A549 (cell line): ENCODE results near the gene COBL. TPM values are rescaled to one million over a fixed set of nuclear protein-coding genes. Genes with fewer than 3 reads are reported as not detected.

Experiments used
- ATAC-seq, 2 experiments: fragments of 200-7000 bp in 1 of 2; fragments of >200 bp in 1 of 2; cut with Nextera tagmentation in 1 of 2; cut with Tn5 transposase in 1 of 2; 3 replicates each; pipeline versions ENCODE4 v1.8.0 to v1.9.1; 2018 to 2020; ENCODE audit warnings: mild to moderate bottlenecking in 1 of 2, moderate library complexity in 1 of 2
- CTCF ChIA-PET: fragments of 300-600 bp; sonication (Branson Sonifier 250); formaldehyde crosslinking; extraction: SDS; loops from one replicate; lab custom pipeline; 2021; ENCODE audit warnings: antibody characterized with exemption, inconsistent platforms; lab: Yijun Ruan, JAX
- POLR2A ChIA-PET: fragments of 350-600 bp; formaldehyde crosslinking; extraction: SDS; loops from one replicate; lab custom pipeline; 2021; ENCODE audit warnings: antibody characterized with exemption, inconsistent platforms; lab: Yijun Ruan, JAX
- DNase-seq, 2 experiments: peaks; one replicate each; pipeline versions ENCODE4 v3.0.0 to v3.0.0-alpha.2; 2011 to 2016; ENCODE audit warnings: low read depth in 1 of 2, low spot score in 1 of 2
- FAIRE-seq: peaks from 2 replicates; lab custom pipeline; 2011; peaks lifted over from hg19 to GRCh38; lab: Jason Lieb, UNC
- H3K27ac ChIP-seq, 2 experiments: fragments of >200 bp; sonication (Bioruptor Twin); formaldehyde crosslinking; 3 replicates each; pipeline ENCODE4 v1.5.1; 2016 to 2017
- H3K4me1 ChIP-seq: fragments of >200 bp; sonication (Bioruptor Twin); formaldehyde crosslinking; 3 replicates; pipeline ENCODE4 v1.6.1; 2016
- H3K4me2 ChIP-seq: fragments of >200 bp; sonication (Bioruptor Twin); formaldehyde crosslinking; 3 replicates; pipeline ENCODE4 v1.6.1; 2016
- H3K4me3 ChIP-seq: fragments of >200 bp; sonication (Bioruptor Twin); formaldehyde crosslinking; 3 replicates; pipeline ENCODE4 v1.5.1; 2016
- H3K9me3 ChIP-seq: fragments of >200 bp; sonication (Bioruptor Twin); formaldehyde crosslinking; 3 replicates; pipeline ENCODE4 v1.6.1; 2016
- CHD4 ChIP-seq: fragments of 200-600 bp; sonication (generic); IDR thresholded peaks from 2 replicates; pipeline ENCODE4 v1.6.1; 2016; ENCODE audit warnings: antibody characterized with exemption, mild to moderate bottlenecking, borderline replicate concordance
- CTCF ChIP-seq: fragments of >200 bp; sonication (Bioruptor Twin); formaldehyde crosslinking; IDR thresholded peaks from 3 replicates; pipeline ENCODE4 v1.5.1; 2016
- EHF ChIP-seq: fragments of 250-450 bp; sonication (Bioruptor Pico); IDR thresholded peaks from 2 replicates; pipeline ENCODE4 v1.5.0; 2020; ENCODE audit warnings: mild to moderate bottlenecking
- ESRRA ChIP-seq: fragments of 150-350 bp; IDR thresholded peaks from 2 replicates; pipeline ENCODE4 v1.6.1; 2014; ENCODE audit warnings: mild to moderate bottlenecking, low read length, borderline replicate concordance
- FOSB ChIP-seq: fragments of 250-450 bp; sonication (Bioruptor Pico); IDR thresholded peaks from 2 replicates; pipeline ENCODE4 v1.5.0; 2020; ENCODE audit warnings: mild to moderate bottlenecking, moderate library complexity
- HDAC2 ChIP-seq: fragments of 200-600 bp; sonication (generic); IDR thresholded peaks from 2 replicates; pipeline ENCODE4 v1.6.1; 2016
- HEYL ChIP-seq: fragments of 250-450 bp; sonication (Bioruptor Pico); IDR thresholded peaks from 2 replicates; pipeline ENCODE4 v1.8.0; 2021; ENCODE audit warnings: mild to moderate bottlenecking, moderate library complexity
- HOXB13 ChIP-seq: fragments of 250-450 bp; sonication (Bioruptor Pico); IDR thresholded peaks from 2 replicates; pipeline ENCODE4 v1.5.0; 2020; ENCODE audit warnings: low read depth, mild to moderate bottlenecking, moderate library complexity
- JUN ChIP-seq, 2 experiments: fragments of >200 bp; sonication (Bioruptor Twin); formaldehyde crosslinking; IDR thresholded peaks; 2 replicates in 1 of 2; 3 replicates in 1 of 2; pipeline ENCODE4 v1.6.1; 2016 to 2017
- KDM1A ChIP-seq: fragments of 200-600 bp; sonication (generic); IDR thresholded peaks from 2 replicates; pipeline ENCODE4 v1.6.1; 2016; ENCODE audit warnings: low read depth, mild to moderate bottlenecking
- MAZ ChIP-seq: fragments of 150-350 bp; IDR thresholded peaks from 2 replicates; pipeline ENCODE4 v1.6.1; 2014; ENCODE audit warnings: antibody characterized with exemption, low read depth, low read length, borderline replicate concordance
- NFE2L2 ChIP-seq: fragments of 150-350 bp; conservative IDR thresholded peaks from 2 replicates; pipeline ENCODE4 v1.6.1; 2014; ENCODE audit warnings: low read length
- NPAS2 ChIP-seq: fragments of 250-450 bp; sonication (Bioruptor Pico); IDR thresholded peaks from 2 replicates; pipeline ENCODE4 v1.8.0; 2022; ENCODE audit warnings: mild to moderate bottlenecking, moderate library complexity, borderline replicate concordance
- NR3C1 ChIP-seq: fragments of >200 bp; sonication (Bioruptor Twin); formaldehyde crosslinking; IDR thresholded peaks from 3 replicates; pipeline ENCODE4 v1.6.1; 2017
- PHF8 ChIP-seq: fragments of 200-600 bp; sonication (generic); IDR thresholded peaks from 2 replicates; pipeline ENCODE4 v1.6.1; 2016; ENCODE audit warnings: low read depth, mild to moderate bottlenecking, antibody characterized with exemption, moderate library complexity, borderline replicate concordance
- POLR2A ChIP-seq: IDR thresholded peaks from 2 replicates; pipeline ENCODE4 v1.6.1; 2012; ENCODE audit warnings: mild to moderate bottlenecking, low read length
- POLR2AphosphoS2 ChIP-seq: conservative IDR thresholded peaks from 2 replicates; pipeline ENCODE4 v1.6.1; 2012; ENCODE audit warnings: low read length, improper control_type of control experiment, inconsistent platforms
- RAD21 ChIP-seq, 2 experiments: fragments of >200 bp in 1 of 2; sonication (Bioruptor Twin) in 1 of 2; formaldehyde crosslinking in 1 of 2; IDR thresholded peaks in 1 of 2; conservative IDR thresholded peaks in 1 of 2; 2 replicates in 1 of 2; 3 replicates in 1 of 2; pipeline ENCODE4 v1.6.1; 2012 to 2018; ENCODE audit warnings: inconsistent platforms in 1 of 2
- RARB ChIP-seq: fragments of 250-450 bp; sonication (Bioruptor Pico); IDR thresholded peaks from 2 replicates; pipeline ENCODE4 v1.8.0; 2021; ENCODE audit warnings: mild to moderate bottlenecking, moderate library complexity
- RCOR1 ChIP-seq: fragments of 150-350 bp; IDR thresholded peaks from 2 replicates; pipeline ENCODE4 v1.6.1; 2014; ENCODE audit warnings: antibody characterized with exemption, low read length, low read depth
- REST ChIP-seq: fragments of 200-600 bp; sonication (generic); IDR thresholded peaks from 2 replicates; pipeline ENCODE4 v1.6.1; 2016; ENCODE audit warnings: antibody characterized with exemption, mild to moderate bottlenecking, moderate library complexity
- SMC3 ChIP-seq: fragments of >200 bp; sonication (Bioruptor Twin); formaldehyde crosslinking; IDR thresholded peaks from 3 replicates; pipeline ENCODE4 v1.6.1; 2018; ENCODE audit warnings: inconsistent platforms
- TFCP2L1 ChIP-seq: fragments of 250-450 bp; sonication (Bioruptor Pico); IDR thresholded peaks from 2 replicates; pipeline ENCODE4 v1.5.0; 2021; ENCODE audit warnings: mild to moderate bottlenecking
- ZC3H11A ChIP-seq: fragments of 450-650 bp; IDR thresholded peaks from 2 replicates; pipeline ENCODE4 v1.6.1; 2014; ENCODE audit warnings: antibody characterized with exemption, mild to moderate bottlenecking
- ZSCAN20 ChIP-seq: fragments of 250-450 bp; sonication (Bioruptor Pico); IDR thresholded peaks from 2 replicates; pipeline ENCODE4 v1.8.0; 2022; ENCODE audit warnings: mild to moderate bottlenecking, moderate library complexity
- WGBS: methylation state at CpG from one replicate; pipeline ENCODE4 v1.1.6; 2017; ENCODE audit errors: missing lambda C conversion rate; 5-methylcytosine and 5-hydroxymethylcytosine counted together
- polyA plus RNA-seq, 4 experiments: library from polyadenylated mRNA; depleted of rRNA in 3 of 4; stranded (reverse); fragments of >200 nt; fragmentation: RNase III in 1 of 4; extraction: RNeasy Plus Mini Kit Qiagen cat#74134 plus additional on column Dnase treatment in 1 of 4; gene quantifications; 2 replicates in 3 of 4; 3 replicates in 1 of 4; pipeline ENCODE4 v1.2.3, GENCODE V29; 2011 to 2017
- TF ChIP-seq, protein P1 (sequence below): fragments of 450-650 bp; IDR thresholded peaks from 2 replicates; pipeline ENCODE4 v1.6.1; 2014; ENCODE audit warnings: antibody characterized with exemption

Gene COBL
- polyA plus RNA-seq, 2 of the 4 experiments (the other 2 are of a cell fraction): 1.5 to 7.4 TPM

- DNase-seq: no peak
- Histone ChIP-seq H3K4me1 (no peaks in the 10 kb centered on the region), H3K4me3 (no peak overlapping the region), H3K9me3 (no peaks in the 10 kb centered on the region), H3K27ac (no peak overlapping the region), H3K4me2 (no peak overlapping the region)
- ChIA-PET CTCF (interaction anchor here (0.6 to 2.4 kb wide), 5 partner anchors 14 to 546 kb away, joined by 3 to 9 read pairs (median 4); no protein-coding TSS in a partner anchor), POLR2A (no interaction called here)
- TF ChIP-seq CTCF (no peak), HDAC2 (no peak), POLR2A (no peak), HEYL (no peak), RCOR1 (no peak), JUN (IDR thresholded peaks at IDR 0.05) (no peak), SMC3 (no peak), HOXB13 (CRISPR knock-in tag) (no peak), RARB (no peak), NR3C1 (no peak), REST (no peak), PHF8 (no peak), RAD21 (conservative IDR thresholded peaks at IDR 0.05 in 1 of 2, IDR thresholded peaks at IDR 0.05 in 1 of 2) (no peak), ZC3H11A (no peak), KDM1A (no peak), CHD4 (no peak), ESRRA (no peak), EHF (CRISPR knock-in tag) (no peak)
- 78% methylated on average over 19 of the region's 19 CpGs for WGBS
- ATAC-seq: no peak; a peak in 1 of 6 replicates
- no peak for FAIRE-seq
These were observed 234.3 kb downstream of the COBL start for GRCh38 chr7:51082096-51082840.

DNA sequence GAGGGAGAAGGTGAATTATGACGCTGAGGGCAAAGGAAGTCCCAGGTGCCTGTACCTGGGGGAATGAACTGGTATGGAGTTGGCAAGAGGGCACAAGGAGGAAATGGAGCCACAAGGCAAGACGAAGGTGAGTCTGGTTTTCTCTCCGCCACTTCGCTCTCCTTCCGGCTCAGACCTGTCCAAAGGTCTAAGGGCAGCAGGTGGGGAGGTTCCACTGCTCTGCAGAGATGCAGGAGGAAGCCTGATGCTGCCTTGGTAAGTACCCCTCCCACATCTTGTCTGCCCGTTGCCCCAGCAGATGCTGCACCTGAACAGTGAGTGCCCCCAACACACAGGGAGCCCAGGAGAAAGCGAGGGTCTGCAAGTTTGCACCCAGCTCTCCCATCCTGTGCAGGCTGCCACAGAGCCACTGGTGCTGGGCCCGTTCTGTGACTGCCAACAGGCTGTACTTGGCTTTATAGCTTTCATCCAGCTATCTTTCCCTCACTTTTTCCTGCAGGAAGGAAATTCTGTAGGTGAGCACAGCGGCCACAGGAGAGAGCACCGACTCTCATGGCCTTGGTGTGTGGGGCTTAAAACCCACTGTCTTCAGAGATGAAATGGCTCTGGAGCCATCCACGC, 235.2 kb downstream of the COBL start:
- no peak for DNase-seq
- no peak overlapping the region for H3K4me2 ChIP-seq
- no peaks in the 10 kb centered on the region for H3K4me1 ChIP-seq
- ATAC-seq: no peak
- ChIA-PET POLR2A (no interaction called here), CTCF (interaction anchor here (2.4 kb wide), 1 partner anchor 13 kb away, joined by 9 read pairs; no protein-coding TSS in a partner anchor)
- no peak overlapping the region for H3K4me3 ChIP-seq
- 67% methylated on average over 11 of the region's 11 CpGs for WGBS
- FAIRE-seq: no peak
- TF ChIP-seq ZSCAN20 (CRISPR knock-in tag) (no peak), SMC3 (no peak), MAZ (no peak), HOXB13 (CRISPR knock-in tag) (no peak), FOSB (CRISPR knock-in tag) (no peak), NFE2L2 (no peak), TFCP2L1 (CRISPR knock-in tag) (no peak), EHF (CRISPR knock-in tag) (no peak), NPAS2 (CRISPR knock-in tag) (no peak), POLR2AphosphoS2 (no peak)
- TF ChIP-seq, protein P1, sequence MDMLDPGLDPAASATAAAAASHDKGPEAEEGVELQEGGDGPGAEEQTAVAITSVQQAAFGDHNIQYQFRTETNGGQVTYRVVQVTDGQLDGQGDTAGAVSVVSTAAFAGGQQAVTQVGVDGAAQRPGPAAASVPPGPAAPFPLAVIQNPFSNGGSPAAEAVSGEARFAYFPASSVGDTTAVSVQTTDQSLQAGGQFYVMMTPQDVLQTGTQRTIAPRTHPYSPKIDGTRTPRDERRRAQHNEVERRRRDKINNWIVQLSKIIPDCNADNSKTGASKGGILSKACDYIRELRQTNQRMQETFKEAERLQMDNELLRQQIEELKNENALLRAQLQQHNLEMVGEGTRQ: no peak
- no peaks in the 10 kb centered on the region for H3K9me3 ChIP-seq
- H3K27ac ChIP-seq: no peak overlapping the region
